Measurements from ENCODE around the gene MTG1.
"Not testable (repeated sequence)": the region's sequence is repeated elsewhere in the genome, so short reads cannot be mapped to it uniquely, and the experiment has no call there.

Gene MTG1

DNA sequence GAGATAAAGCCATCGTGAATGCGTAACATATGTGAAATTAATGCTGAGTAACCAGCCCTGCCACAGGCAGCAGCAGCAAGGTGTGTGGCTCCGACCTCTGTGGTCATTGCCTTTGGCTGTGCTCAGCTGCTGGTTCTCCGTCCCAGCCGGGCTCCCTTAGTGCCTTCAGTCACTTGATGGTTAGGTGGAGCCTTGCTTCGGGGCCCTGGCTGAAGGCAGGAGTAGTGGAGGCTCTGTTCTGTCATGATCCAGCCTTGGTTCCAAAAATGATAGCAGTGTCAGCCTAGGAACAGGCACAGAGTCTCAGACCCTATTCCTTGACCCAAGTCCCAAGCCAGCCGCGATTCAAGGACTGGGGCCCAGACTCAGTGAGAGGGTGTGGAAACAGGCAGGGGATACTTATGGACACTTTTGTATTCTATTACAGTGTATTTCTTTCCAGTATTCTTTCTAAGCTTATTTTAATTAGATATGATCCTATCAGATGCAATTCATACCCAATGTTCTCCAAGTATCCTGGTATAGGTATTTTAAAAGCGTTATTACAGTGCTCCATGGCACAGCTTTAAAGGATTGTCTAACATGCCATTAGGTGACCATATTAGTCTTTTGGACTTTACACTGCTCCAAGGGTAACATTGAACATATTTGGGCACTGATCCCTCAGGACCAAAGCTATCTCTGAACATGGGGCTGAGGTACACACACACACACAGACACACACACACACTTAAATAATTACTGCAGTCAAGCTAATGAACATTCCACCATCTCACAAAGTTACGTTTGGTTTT, 68.8 kb downstream of the MTG1 start:
- DNase-seq (ENCODE audit: low read depth in 4 of 4, low spot score in 1 of 4): no peak

DNA sequence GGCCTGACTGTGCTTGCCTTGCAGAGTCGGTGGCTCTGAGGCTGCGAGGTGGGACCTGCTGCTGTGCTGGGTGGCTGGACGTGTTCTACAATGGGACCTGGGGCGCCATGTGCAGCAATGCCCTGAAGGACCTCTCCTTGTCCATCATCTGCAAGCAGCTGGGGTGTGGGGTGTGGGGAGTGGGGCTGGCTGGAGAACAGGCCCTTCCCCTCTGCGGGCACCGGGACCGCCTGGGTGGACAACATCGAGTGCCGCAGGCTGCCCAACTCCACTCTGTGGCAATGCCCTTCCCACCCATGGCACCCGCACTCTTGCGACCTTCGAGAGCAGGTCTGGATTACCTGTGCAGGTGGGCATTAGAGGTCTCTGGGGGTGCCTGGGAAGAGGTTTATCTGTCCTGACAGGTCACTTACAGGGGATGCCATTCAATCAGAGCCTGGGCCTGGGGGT, 70.7 kb downstream of the MTG1 start:
- no peak for DNase-seq (ENCODE audit: low read depth in 4 of 4, low spot score in 1 of 4)

DNA sequence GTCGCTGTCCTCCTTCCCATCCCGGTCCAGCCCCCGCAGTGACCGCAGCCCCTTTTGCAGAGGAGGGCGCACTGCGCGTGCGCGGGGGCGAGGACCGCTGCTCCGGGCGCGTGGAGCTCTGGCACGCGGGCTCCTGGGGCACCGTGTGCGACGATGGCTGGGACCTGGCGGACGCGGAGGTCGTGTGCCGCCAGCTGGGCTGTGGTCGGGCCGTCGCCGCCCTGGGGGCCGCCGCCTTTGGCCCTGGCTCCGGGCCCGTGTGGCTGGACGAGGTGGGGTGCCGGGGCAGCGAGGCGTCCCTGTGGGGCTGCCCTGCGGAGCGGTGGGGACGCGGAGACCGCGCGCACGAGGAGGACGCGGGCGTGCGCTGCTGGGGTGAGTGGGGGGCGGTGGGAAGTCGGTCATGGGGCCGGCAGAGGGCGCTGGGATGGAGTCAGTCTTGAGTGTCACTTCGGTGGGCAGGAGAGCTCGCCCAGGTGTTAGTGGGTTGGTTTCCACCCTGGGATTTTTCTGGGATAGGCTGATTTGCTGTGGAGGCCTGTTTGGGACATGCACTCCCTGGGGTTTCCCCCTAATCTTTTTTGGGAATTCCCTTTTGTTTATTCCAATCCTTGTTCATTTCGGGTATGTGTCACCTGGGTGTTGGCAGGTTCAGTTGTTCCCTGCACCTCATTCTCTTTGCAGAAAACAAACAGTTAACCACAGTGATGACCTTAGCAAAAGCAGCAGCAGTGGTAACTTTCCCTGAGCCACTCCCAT, 71.4 kb downstream of the MTG1 start:
- DNase-seq (ENCODE audit: low read depth in 4 of 4, low spot score in 1 of 4): no peak

GRCh38 chr10:133465950-133466474, 72.1 kb downstream of the MTG1 start:
- DNase-seq (ENCODE audit: low read depth in 4 of 4, low spot score in 1 of 4): no peak

DNA sequence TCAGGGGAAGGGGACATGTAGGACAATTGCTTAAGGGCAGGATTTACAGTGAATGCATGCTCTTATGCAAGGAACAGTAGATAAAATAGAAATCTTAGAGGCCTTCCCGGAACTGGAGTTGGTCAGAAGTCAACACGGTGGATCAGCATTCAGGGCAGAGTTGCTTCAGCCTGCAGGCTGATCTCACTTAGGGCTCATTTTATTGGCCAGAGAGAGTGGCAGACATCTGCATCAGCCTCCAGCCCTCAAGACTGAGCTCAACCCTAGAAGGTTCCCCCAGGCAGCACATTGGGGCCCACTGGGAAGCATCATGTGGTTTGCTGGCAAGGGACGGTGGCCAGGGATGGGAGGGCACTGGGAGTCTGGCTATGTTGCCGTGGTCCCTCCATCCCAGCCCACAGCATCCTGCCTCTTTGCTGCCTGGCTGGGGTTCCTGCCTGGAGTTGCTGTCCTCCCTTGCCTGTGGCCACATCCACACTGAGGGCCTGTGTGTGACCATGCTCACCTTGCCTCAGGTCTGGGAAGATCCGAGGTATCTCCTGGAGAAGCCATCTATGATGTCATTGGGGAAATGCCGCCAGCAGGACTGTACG, 72.8 kb downstream of the MTG1 start:
- DNase-seq (ENCODE audit: low read depth in 4 of 4, low spot score in 1 of 4): no peak

GRCh38 chr10:133467286-133467911, 73.4 kb downstream of the MTG1 start:
- no peak for DNase-seq (ENCODE audit: low read depth in 4 of 4, low spot score in 1 of 4)

GRCh38 chr10:133469205-133469604, 75.2 kb downstream of the MTG1 start:
- DNase-seq (ENCODE audit: low read depth in 4 of 4, low spot score in 1 of 4): not testable (repeated sequence)

- no peak for DNase-seq (ENCODE audit: low read depth in 4 of 4, low spot score in 1 of 4)
Observed at GRCh38 chr10:133471300-133472109, 77.5 kb downstream of the MTG1 start.
